T-helper 2 cell (primary cell): ENCODE results near the gene VSIR.

Experiments
- DNase-seq, 5 experiments: peaks; one replicate each; pipeline versions ENCODE4 v3.0.0 to v3.0.0-alpha.2; 2012 to 2022

Gene VSIR

GRCh38 chr10:71711052-71711623, 62.2 kb downstream of the VSIR start:
- no peak for DNase-seq

DNA sequence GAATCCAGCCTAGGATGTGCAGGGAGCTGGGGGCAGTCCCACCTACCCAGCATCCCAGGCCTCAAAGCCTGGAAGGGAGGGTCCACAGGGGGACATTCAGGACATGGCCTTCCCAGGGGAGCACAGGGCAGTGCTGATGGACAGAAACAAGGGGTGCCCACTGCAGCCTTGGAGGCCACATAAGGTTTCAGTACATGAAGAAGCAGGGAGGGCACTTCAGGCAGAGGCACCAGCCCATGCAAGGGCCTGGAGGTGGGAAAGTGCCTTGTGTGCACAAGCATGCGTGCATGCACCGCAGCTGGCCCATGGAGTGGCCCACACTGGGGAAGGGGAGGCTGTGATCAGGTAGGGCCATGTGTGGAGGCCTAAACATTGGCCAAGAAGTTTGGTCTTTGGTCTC, 62.8 kb downstream of the VSIR start:
- DNase-seq, result no peak

DNA sequence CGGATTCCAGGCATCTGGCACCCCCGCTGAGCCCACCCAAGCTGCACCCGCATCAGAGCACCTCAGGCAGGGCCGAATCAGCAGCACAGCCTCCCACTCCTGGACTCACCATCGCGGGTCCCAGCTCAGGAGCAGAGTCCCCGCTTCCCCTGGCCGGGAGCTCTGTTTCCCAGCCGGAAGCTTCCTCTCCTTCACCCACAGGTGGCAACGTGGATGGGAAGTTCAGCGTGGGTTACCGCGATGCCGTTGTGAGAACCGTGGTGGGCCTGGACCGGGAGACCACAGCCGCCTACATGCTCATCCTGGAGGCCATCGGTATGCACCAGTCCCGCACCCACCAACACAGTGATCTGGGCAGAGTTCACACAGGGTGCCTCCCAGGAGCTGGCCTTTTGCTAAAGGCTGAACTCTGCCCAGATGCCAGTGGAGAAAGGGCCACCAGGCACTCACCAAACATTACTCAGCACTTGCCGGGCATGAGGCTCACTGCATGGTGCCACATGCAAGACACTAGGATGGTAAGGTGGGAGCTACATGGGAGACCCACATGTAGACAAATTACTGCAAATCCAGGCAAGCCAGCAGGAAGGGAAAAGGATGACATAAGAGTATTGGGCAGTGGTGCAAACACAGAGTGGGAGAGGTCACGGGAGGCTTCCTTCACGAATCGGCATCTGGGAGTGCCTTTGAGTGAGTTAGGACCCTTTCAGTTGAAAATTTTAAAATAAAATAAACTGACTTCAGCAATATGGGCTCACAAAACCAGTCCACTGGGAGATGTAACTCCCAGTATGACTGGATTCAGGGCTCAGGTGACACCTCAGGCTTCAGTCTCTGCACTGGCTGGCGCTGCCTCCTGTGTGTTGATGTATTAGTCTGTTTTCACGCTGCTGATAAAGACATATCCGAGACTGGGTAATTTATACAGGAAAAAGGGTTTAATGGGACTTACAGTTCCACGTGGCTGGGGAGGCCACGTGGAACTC, 64.1 kb downstream of the VSIR start:
- DNase-seq, result no peak

GRCh38 chr10:71708301-71708703, 65.0 kb downstream of the VSIR start:
- DNase-seq, result peak; percentile 34 to 54 (median 39)

- no peak for DNase-seq
Measured at GRCh38 chr10:71707240-71707789, 66.0 kb downstream of the VSIR start.

GRCh38 chr10:71706216-71707121, 66.9 kb downstream of the VSIR start:
- no peak for DNase-seq

GRCh38 chr10:71705582-71705981, 67.7 kb downstream of the VSIR start:
- no peak for DNase-seq

DNA sequence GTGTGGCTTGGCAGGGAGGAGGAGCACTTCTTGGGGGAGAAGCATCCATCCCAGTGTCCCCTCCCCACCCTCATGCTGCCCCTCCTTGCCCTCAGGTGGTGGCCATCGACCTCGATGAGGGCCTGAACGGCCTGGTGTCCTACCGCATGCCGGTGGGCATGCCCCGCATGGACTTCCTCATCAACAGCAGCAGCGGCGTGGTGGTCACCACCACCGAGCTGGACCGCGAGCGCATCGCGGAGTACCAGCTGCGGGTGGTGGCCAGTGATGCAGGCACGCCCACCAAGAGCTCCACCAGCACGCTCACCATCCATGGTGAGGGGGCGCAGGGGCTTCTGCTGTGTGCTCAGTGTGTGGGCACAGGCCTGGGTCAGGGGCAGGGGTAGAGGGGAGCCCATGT, 68.5 kb downstream of the VSIR start:
- no peak for DNase-seq

DNA sequence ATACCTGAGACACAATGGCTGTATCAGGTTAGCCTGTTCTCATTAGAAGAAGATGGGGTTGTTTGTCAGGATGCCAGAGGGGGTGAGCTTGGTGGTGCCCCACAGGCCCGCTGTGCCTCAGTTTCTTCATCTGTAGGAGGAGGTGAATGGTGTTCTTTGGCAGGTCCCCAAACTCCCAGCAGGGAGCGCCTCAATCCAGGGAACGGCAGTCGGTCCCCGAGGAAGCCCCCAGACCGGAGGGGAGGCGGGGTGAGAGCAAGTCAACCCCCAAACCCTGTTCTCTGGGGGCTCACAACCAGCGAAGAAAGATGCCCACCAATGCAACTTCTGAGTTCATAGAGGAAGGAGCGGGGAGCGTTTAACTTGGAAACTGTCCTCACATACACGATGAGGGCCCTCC, 69.7 kb downstream of the VSIR start:
- no peak for DNase-seq

GRCh38 chr10:71701496-71702132, 71.7 kb downstream of the VSIR start:
- no peak for DNase-seq

DNA sequence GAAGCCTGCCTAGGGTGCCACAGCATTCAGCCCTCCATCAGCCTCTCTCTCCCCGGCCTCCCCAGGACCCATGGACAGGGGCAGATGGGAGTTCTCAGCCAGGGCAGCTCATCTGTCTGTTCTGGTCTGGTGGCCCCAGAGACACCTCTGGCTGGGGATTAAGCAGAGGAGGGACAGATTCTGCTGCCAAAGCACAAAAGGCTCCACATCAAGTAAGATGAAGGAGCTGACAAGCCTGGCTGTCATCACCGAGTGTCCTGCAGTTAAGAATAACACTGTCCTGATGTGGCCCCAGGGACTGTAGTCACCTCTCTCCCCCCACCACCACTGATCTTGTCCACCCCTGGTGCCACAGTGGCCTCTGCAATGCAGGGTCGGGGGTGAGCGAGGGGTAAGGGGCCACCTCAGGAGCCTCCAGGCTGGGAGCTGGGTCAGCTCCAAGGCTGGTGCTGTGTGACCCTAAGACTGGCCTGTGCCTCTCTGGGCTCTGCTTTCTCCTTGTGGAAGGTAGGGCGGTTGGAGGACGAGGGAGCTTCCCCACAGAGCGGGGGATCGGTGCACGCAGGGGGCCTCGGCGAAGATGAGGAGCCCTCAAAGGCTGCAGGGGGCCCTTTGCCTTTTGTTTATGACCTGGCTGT, 72.5 kb downstream of the VSIR start:
- DNase-seq, result no peak

- DNase-seq, result no peak
Measured at GRCh38 chr10:71698737-71699136, 74.6 kb downstream of the VSIR start.

GRCh38 chr10:71697938-71698709, 75.2 kb downstream of the VSIR start:
- DNase-seq, result peak in 2 of 5 experiments; percentile 49 to 60
